ENCODE results near the gene TNFRSF11A. TPM values are rescaled to one million over a fixed set of nuclear protein-coding genes. Genes with fewer than 3 reads are reported as not detected.

The TNFRSF11A gene
- total RNA-seq, 2 donors from 2014 or later = 13.7 to 35.6 TPM

GRCh38 chr18:62379051-62379450 lies 53.9 kb downstream of the TNFRSF11A start:
- Histone ChIP-seq H3K27ac (ENCODE audit: low read depth, low read length) (no peak overlapping the region), H3K4me1 (ENCODE audit: control insufficient read depth, insufficient read depth, low read length) (no peaks in the 10 kb centered on the region), H3K4me3 (ENCODE audit: low read length) (no peak overlapping the region), H3K9ac (ENCODE audit: extremely low read depth, low read length, poor library complexity, severe bottlenecking) (no peak overlapping the region), H3K36me3 (ENCODE audit: control insufficient read depth, insufficient read depth, low read length) (peaks cover 17% of the 10 kb centered on the region), H3K27me3 (ENCODE audit: control insufficient read depth, insufficient read depth, low read length, poor library complexity, severe bottlenecking) (no peaks in the 10 kb centered on the region), H3K9me3 (ENCODE audit: control insufficient read depth, low read length) (no peaks in the 10 kb centered on the region)
- no peak overlapping the region for H3K27ac Mint-ChIP-seq
- TF ChIP-seq, protein P1, sequence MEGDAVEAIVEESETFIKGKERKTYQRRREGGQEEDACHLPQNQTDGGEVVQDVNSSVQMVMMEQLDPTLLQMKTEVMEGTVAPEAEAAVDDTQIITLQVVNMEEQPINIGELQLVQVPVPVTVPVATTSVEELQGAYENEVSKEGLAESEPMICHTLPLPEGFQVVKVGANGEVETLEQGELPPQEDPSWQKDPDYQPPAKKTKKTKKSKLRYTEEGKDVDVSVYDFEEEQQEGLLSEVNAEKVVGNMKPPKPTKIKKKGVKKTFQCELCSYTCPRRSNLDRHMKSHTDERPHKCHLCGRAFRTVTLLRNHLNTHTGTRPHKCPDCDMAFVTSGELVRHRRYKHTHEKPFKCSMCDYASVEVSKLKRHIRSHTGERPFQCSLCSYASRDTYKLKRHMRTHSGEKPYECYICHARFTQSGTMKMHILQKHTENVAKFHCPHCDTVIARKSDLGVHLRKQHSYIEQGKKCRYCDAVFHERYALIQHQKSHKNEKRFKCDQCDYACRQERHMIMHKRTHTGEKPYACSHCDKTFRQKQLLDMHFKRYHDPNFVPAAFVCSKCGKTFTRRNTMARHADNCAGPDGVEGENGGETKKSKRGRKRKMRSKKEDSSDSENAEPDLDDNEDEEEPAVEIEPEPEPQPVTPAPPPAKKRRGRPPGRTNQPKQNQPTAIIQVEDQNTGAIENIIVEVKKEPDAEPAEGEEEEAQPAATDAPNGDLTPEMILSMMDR (conservative IDR thresholded peaks at IDR 0.05) = no peak
- no peaks in the 10 kb centered on the region for H3K4me1 Mint-ChIP-seq
- peaks cover 11% of the 10 kb centered on the region for H3K27me3 Mint-ChIP-seq (ENCODE audit: insufficient read depth)
- 88% methylated on average over 5 of the region's 5 CpGs; no CpG with 5 or more reads in 1 of the 2 experiments for WGBS, 2 experiments (ENCODE audit: insufficient coverage in 1 of 2, insufficient read length in 1 of 2)
- H3K9me3 Mint-ChIP-seq = no peaks in the 10 kb centered on the region
- H3K36me3 Mint-ChIP-seq (ENCODE audit: low read depth) = peaks cover 19% of the 10 kb centered on the region
- no peak overlapping the region for H3K4me3 Mint-ChIP-seq
- no peak for DNase-seq

DNA sequence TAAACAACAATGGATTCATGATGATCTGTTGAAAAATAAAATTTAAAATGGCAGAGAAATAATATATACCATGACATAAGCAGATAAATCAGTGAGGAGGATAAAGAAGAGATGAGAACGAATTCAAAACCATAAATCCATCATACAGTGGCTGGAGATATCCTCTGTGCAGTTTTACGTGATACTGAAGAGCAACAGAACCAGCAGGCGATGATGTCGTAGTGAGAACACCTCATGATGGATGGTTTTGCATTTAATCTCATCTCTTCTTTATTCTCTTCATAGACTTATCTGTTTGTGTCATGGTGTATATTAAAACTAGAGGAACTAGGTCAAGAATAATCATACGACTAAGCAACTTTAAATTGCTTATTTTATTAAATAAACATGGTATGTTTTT lies 56.3 kb downstream of the TNFRSF11A start:
- Histone ChIP-seq H3K27me3 (ENCODE audit: control insufficient read depth, insufficient read depth, low read length, poor library complexity, severe bottlenecking) (no peaks in the 10 kb centered on the region), H3K27ac (ENCODE audit: low read depth, low read length) (no peak overlapping the region), H3K9ac (ENCODE audit: extremely low read depth, low read length, poor library complexity, severe bottlenecking) (no peak overlapping the region), H3K9me3 (ENCODE audit: control insufficient read depth, low read length) (no peaks in the 10 kb centered on the region), H3K36me3 (ENCODE audit: control insufficient read depth, insufficient read depth, low read length) (peaks cover 4% of the 10 kb centered on the region), H3K4me3 (ENCODE audit: low read length) (no peak overlapping the region), H3K4me1 (ENCODE audit: control insufficient read depth, insufficient read depth, low read length) (no peaks in the 10 kb centered on the region)
- Mint-ChIP-seq H3K27ac (no peak overlapping the region), H3K36me3 (ENCODE audit: low read depth) (peaks cover 20% of the 10 kb centered on the region), H3K4me3 (no peak overlapping the region), H3K9me3 (no peaks in the 10 kb centered on the region), H3K27me3 (ENCODE audit: insufficient read depth) (peaks cover 20% of the 10 kb centered on the region), H3K4me1 (no peaks in the 10 kb centered on the region)
- TF ChIP-seq, protein P1 (conservative IDR thresholded peaks at IDR 0.05) = no peak
- no peak for DNase-seq
- WGBS, 2 experiments (ENCODE audit: insufficient coverage in 1 of 2, insufficient read length in 1 of 2) = 91 to 100% methylated on average over 1 to 4 of the region's 5 CpGs

GRCh38 chr18:62384068-62384467 lies 59.0 kb downstream of the TNFRSF11A start:
- 83 to 88% methylated on average over 1 of the region's 1 CpG for WGBS, 2 experiments (ENCODE audit: insufficient coverage in 1 of 2, insufficient read length in 1 of 2)
- peaks cover 9% of the 10 kb centered on the region for H3K36me3 ChIP-seq (ENCODE audit: control insufficient read depth, insufficient read depth, low read length)

More at GRCh38 chr18:62384068-62384467, 59.0 kb downstream of the TNFRSF11A start:
- Histone ChIP-seq H3K9me3 (ENCODE audit: control insufficient read depth, low read length) (no peaks in the 10 kb centered on the region), H3K4me3 (ENCODE audit: low read length) (no peak overlapping the region), H3K4me1 (ENCODE audit: control insufficient read depth, insufficient read depth, low read length) (no peaks in the 10 kb centered on the region), H3K27me3 (ENCODE audit: control insufficient read depth, insufficient read depth, low read length, poor library complexity, severe bottlenecking) (no peaks in the 10 kb centered on the region), H3K9ac (ENCODE audit: extremely low read depth, low read length, poor library complexity, severe bottlenecking) (no peak overlapping the region), H3K27ac (ENCODE audit: low read depth, low read length) (no peak overlapping the region)
- Mint-ChIP-seq H3K9me3 (no peaks in the 10 kb centered on the region), H3K4me3 (peak overlapping the region; percentile 44), H3K27ac (no peak overlapping the region), H3K4me1 (no peaks in the 10 kb centered on the region), H3K36me3 (ENCODE audit: low read depth) (peaks cover 23% of the 10 kb centered on the region), H3K27me3 (ENCODE audit: insufficient read depth) (peaks cover 20% of the 10 kb centered on the region)
- no peak for DNase-seq
- TF ChIP-seq, protein P1 (conservative IDR thresholded peaks at IDR 0.05) = no peak

Data from endodermal cell (in vitro differentiated cells).